ENCODE results near the gene TSR3. TPM values are rescaled to one million over a fixed set of nuclear protein-coding genes. Genes with fewer than 3 reads are reported as not detected.

Gene TSR3
- total and polyA plus RNA-seq, 2 of the 13 experiments (the other 11 are each of a cell fraction or from before 2014, with no cell fraction given), result 24.2 to 51.0 TPM

GRCh38 chr16:1330931-1331711 lies 20.6 kb downstream of the TSR3 start (continued):
- TF ChIP-seq HNF1B (CRISPR knock-in tag; IDR thresholded peaks at IDR 0.05) (no peak), ZNF772 (CRISPR knock-in tag; IDR thresholded peaks at IDR 0.05) (no peak), DPF2 (CRISPR knock-in tag; IDR thresholded peaks at IDR 0.05; ENCODE audit: borderline replicate concordance, low read depth) (no peak), ZKSCAN1 (IDR thresholded peaks at IDR 0.05; ENCODE audit: low read length) (no peak), GFI1 (CRISPR knock-in tag; IDR thresholded peaks at IDR 0.05; ENCODE audit: borderline replicate concordance) (no peak), HOXA9 (CRISPR knock-in tag; IDR thresholded peaks at IDR 0.05; ENCODE audit: borderline replicate concordance) (no peak), ZFYVE20 (CRISPR knock-in tag; IDR thresholded peaks at IDR 0.05; ENCODE audit: borderline replicate concordance, low read depth) (no peak), ZNF619 (CRISPR knock-in tag; IDR thresholded peaks at IDR 0.05) (no peak), ZBTB14 (CRISPR knock-in tag; IDR thresholded peaks at IDR 0.05) (no peak), TCF7L2 (IDR thresholded peaks at IDR 0.05; ENCODE audit: low read depth, low read length) (no peak), MNT (IDR thresholded peaks at IDR 0.05) (no peak), HNF4A (CRISPR knock-in tag; IDR thresholded peaks at IDR 0.05) (no peak), KLF11 (CRISPR knock-in tag; IDR thresholded peaks at IDR 0.05) (no peak), SP2 (CRISPR knock-in tag; IDR thresholded peaks at IDR 0.05) (no peak), ZNF24 (IDR thresholded peaks at IDR 0.05) (no peak), HINFP (CRISPR knock-in tag; IDR thresholded peaks at IDR 0.05; ENCODE audit: low read depth) (no peak), MTF1 (CRISPR knock-in tag; IDR thresholded peaks at IDR 0.05) (no peak), ZNF773 (CRISPR knock-in tag; IDR thresholded peaks at IDR 0.05; ENCODE audit: borderline replicate concordance) (no peak), HOXA7 (CRISPR knock-in tag; IDR thresholded peaks at IDR 0.05) (no peak), KDM2A (CRISPR knock-in tag; IDR thresholded peaks at IDR 0.05; ENCODE audit: borderline replicate concordance, low read depth) (peak; percentile 8; the same call in 1 of the 2 replicates), ATF1 (CRISPR knock-in tag; IDR thresholded peaks at IDR 0.05) (no peak), PHF5A (CRISPR knock-in tag; IDR thresholded peaks at IDR 0.05; ENCODE audit: low read depth, unreplicated experiment) (no peak), ZIK1 (CRISPR knock-in tag; IDR thresholded peaks at IDR 0.05; ENCODE audit: borderline replicate concordance, low read depth) (no peak), ZNF33A (CRISPR knock-in tag; IDR thresholded peaks at IDR 0.05; ENCODE audit: borderline replicate concordance) (no peak), ZFP36 (IDR thresholded peaks at IDR 0.05; ENCODE audit: borderline replicate concordance, low read depth, low read length, partially characterized antibody) (no peak)
